GM12801 (cell line): Measurements from ENCODE around the gene ZYG11B.

Source experiments
- TF ChIP-seq, protein P1 (sequence below): IDR thresholded peaks from one replicate; pipeline ENCODE4 v1.5.1; 2011; ENCODE audit warnings: control low read depth; ENCODE audit not compliant: insufficient read length; ENCODE audit errors: extremely low read depth

ZYG11B gene

DNA sequence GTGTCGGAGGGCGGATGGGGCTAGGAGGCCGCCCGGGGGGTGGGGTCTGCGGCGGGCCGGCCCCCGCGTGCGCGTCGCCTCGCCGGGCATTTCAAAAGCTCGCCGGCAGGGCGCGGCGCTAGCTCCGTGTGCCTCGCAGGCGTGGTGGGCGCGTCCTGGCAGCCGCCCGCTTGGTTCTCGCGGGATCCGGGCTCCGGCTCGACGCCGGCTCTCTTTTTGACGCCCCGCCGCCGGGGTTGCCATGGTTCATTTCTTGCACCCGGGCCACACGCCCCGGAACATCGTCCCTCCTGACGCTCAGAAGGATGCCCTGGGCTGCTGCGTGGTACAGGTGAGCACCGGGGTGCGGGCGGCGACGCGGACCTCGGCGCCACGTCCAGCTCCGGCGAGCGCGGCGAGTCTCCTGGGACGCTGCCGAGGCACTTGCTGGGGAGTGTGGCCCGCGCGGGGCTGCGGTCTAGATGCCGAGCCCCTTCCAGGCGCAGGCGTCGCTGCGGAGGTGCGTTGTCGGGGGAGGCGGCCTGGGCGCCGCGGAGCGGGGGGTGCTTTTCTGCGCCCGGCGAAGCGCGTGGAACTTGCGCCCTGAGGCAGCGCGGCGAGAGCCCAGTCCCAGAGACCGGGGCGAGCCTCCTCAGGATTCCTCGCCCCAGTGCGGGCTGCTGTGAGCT is 116.5 kb downstream of the ZYG11B start, which contains the start of gene ZYG11A:
TSS of gene ZYG11A (plus strand) at position 118 of the 668 bp plus-strand sequence. CDS start at position 242, 124 bp downstream.
- TF ChIP-seq, protein P1, sequence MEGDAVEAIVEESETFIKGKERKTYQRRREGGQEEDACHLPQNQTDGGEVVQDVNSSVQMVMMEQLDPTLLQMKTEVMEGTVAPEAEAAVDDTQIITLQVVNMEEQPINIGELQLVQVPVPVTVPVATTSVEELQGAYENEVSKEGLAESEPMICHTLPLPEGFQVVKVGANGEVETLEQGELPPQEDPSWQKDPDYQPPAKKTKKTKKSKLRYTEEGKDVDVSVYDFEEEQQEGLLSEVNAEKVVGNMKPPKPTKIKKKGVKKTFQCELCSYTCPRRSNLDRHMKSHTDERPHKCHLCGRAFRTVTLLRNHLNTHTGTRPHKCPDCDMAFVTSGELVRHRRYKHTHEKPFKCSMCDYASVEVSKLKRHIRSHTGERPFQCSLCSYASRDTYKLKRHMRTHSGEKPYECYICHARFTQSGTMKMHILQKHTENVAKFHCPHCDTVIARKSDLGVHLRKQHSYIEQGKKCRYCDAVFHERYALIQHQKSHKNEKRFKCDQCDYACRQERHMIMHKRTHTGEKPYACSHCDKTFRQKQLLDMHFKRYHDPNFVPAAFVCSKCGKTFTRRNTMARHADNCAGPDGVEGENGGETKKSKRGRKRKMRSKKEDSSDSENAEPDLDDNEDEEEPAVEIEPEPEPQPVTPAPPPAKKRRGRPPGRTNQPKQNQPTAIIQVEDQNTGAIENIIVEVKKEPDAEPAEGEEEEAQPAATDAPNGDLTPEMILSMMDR = no peak

DNA sequence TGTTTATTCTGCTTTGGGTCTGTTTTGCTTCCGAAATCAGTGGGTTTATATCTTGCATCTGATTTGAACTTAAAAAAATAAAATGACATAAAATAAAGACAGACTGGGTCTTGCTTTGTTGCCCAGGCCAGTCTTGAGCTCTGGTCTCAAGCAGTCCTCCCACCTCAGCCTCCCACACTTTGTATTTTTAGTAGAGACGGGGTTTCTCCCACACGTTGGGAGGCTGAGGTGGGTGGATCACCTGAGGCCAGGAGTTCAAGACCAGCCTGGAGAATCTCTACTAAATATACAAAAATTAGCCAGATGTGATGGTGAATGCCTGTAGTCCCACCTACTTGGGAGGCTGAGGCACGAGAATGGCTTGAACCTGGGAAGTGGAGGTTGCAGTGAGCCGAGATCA is 122.2 kb downstream of the ZYG11B start:
- TF ChIP-seq, protein P1 = no peak

DNA sequence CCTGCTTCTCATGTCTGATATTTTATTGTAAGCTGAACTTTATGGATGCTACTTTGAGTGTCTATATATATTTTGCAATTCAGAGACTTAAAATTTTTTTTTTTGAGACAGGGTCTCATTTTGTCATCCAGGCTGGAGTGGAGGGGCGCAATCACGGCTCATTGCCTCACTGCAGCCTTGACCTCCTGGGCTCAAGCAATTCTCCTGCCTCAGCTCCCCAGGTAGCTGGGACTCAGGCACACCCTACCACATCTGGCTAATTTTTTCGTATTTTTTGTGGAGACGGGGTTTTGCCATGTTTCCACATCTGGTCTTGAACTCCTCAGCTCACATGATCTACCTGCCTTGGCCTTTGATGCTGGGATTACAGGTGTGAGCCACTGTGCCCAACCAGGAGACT is 124.7 kb downstream of the ZYG11B start:
- TF ChIP-seq, protein P1 = no peak

DNA sequence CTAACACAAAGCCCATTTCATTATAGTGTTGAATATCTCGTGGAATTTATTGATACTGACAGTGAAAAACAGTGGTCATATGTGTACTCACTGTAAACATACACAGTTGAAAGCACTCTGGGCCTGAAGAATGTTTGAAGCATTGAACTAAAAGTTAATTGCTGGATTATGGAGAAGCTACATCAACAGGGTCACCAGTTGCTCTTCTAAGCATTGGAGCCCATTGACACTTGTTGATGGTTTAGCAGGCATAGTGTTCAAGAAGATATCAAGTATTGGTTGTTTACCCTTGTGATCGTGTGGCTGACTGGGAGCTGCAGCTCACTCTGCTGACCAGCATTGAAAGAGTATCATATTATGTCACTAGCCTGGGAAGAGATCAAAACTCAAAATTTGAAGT is 126.6 kb downstream of the ZYG11B start:
- TF ChIP-seq, protein P1 = no peak

DNA sequence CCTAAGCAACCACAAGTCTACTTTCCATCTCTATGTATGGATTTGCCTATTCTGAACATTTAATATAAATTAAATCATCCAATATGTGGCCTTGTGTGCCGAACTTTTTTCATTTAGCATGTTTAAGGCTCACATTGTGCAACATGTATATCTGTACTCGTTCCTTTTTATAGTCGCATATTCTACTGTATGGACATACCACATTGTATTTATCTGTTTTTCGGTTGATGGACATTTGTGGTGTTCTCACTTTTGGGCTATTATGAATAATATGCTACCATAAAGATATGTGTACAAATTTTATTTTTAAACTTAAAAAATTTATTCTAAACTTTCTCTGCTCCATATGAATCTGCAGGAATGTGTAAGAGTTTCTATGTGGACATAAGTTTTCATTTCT is 129.3 kb downstream of the ZYG11B start:
- TF ChIP-seq, protein P1 = no peak

DNA sequence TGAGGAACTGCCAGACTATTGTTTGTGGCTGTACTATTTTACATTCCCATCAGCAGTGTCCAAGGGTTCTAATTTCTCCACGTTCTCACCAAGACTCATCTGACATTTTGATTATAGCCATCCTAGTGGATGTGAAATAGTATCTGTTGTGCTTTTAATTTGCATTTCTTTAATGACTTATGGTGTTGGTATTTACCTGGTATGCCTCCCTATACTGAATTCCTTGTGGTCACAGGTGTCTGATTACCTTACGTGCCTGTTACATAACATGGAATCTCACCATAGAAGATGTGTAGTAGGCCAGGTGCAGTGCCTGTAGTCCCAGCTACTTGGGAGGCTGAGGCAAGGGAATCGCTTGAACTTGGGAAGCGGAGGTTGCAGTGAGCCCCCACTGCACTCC is 129.8 kb downstream of the ZYG11B start:
- TF ChIP-seq, protein P1 = no peak

DNA sequence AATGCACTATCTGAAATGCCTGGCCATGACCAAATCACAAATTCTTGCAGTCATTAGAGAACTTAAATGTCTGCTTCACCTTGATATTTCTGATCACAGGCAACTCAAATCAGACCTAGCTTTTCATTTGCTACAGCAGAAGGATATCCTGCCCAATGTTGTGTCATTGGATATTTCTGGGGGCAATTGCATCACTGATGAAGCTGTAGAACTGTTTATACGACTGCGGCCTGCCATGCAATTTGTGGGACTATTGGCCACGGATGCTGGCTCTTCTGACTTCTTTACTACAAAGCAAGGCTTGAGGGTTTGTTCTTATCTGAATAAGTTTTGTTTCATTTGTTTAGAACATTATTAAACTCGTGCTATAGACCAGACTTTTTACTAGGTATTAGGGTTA is 131.2 kb downstream of the ZYG11B start:
- TF ChIP-seq, protein P1 = no peak
